Adrenal gland (tissue), 12 donors: ENCODE data around the gene ZFYVE1. TPM values are rescaled to one million over a fixed set of nuclear protein-coding genes. Genes with fewer than 3 reads are reported as not detected.
A peak's percentile ranks its signal among the peaks of the same experiment; 100 is the strongest.

Source experiments
- DNase-seq, 7 donors: peaks; one replicate each; pipeline ENCODE4 v3.0.0-alpha.2; 2019 to 2020
- H3K27ac ChIP-seq, 5 donors: fragments of 200-600 bp; sonication (generic) in 4 of 5; 1 replicate in 3 of 5; 2 replicates in 2 of 5; pipeline versions ENCODE4 v1.5.1 to v1.8.0; 2016 to 2020; ENCODE audit warnings: mild to moderate bottlenecking in 1 of 5
- H3K27me3 ChIP-seq: fragments of 200-600 bp; 2 replicates; pipeline ENCODE4 v1.8.0; 2021
- H3K36me3 ChIP-seq, 2 donors: fragments of 200-600 bp; replicated peaks in 1 of 2; 1 replicate in 1 of 2; 2 replicates in 1 of 2; pipeline versions ENCODE4 v1.5.1 to v1.8.0; 2018 to 2022
- H3K4me1 ChIP-seq, 2 donors: fragments of 200-600 bp; replicated peaks in 1 of 2; 1 replicate in 1 of 2; 2 replicates in 1 of 2; pipeline versions ENCODE4 v1.5.1 to v1.8.0; 2018 to 2021
- H3K4me3 ChIP-seq, 4 donors: fragments of 200-600 bp; sonication (generic) in 3 of 4; one replicate each; pipeline ENCODE4 v1.5.1; 2016 to 2018
- H3K9me3 ChIP-seq, 3 donors: fragments of 200-600 bp; sonication (generic) in 1 of 3; replicated peaks in 1 of 3; 1 replicate in 2 of 3; 2 replicates in 1 of 3; pipeline versions ENCODE4 v1.5.1 to v1.8.0; 2016 to 2021
- POLR2A ChIP-seq, 2 donors: fragments of 450-650 bp; IDR thresholded peaks; one replicate each; pipeline ENCODE4 v1.6.1; 2017; ENCODE audit warnings: antibody characterized with exemption in 2 of 2, mild to moderate bottlenecking in 2 of 2, moderate library complexity in 1 of 2
- WGBS, 4 donors: extraction: QIAGEN DNeasy Blood & Tissue Kit in 2 of 4; methylation state at CpG; one replicate each; pipeline versions ENCODE4 v1.1.5 to v1.1.7; 2013 to 2017; 5-methylcytosine and 5-hydroxymethylcytosine counted together
- intact Hi-C, 2 donors: fragments of 100-400 bp; cut with DNase I; formaldehyde crosslinking; loops; one replicate each; pipeline versions ENCODE4 v1.14.1 to v1.15.0; 2022 to 2023
- polyA plus RNA-seq, 3 donors: library from polyadenylated mRNA; stranded (reverse); fragments of 200-250 nt in 2 of 3; fragments of 350-450 nt in 1 of 3; fragmentation: Illumina TruSeq in 1 of 3; extraction: RNeasy Lipid Tissue Mini Kit (QIAGEN cat#74804) in 1 of 3; gene quantifications; one replicate each; pipeline ENCODE4 v1.2.3, GENCODE V29; 2013 to 2014
- total RNA-seq, 9 donors: library from RNA; depleted of rRNA in 4 of 9; stranded (reverse); fragments of >200 nt in 4 of 9; fragments of 120-200 nt in 1 of 9; fragmentation: NEBNext Ultra II Directional in 1 of 9; extraction: Animal tissue kit (Norgen Biotek cat#: 25700) in 1 of 9; gene quantifications; one replicate each; pipeline versions ENCODE4 v1.1.0 to v1.2.4, GENCODE V29; 2013 to 2023
- TF ChIP-seq, protein P1 (sequence below), 6 experiments: fragments of 450-650 bp in 4 of 6; fragments of 200-600 bp in 2 of 6; sonication (generic) in 1 of 6; IDR thresholded peaks; 1 replicate in 5 of 6; 2 replicates in 1 of 6; pipeline versions ENCODE4 v1.5.1 to v1.8.0; 2016 to 2021; ENCODE audit warnings: antibody characterized with exemption in 6 of 6, mild to moderate bottlenecking in 2 of 6, moderate library complexity in 1 of 6
- donor health status: healthy with polysubstance abuse.
- donor health status: Bipolar disorder and iron deficiency.
- donor health status: DM: yes; HTN: yes; CAD: no.
- donor health status: DM: no; HTN: no; CAD: no.
- donor health status: DM: no; HTN: no; CAD: no.
- donor health status: DM: yes; HTN: yes; CAD: no.

The ZFYVE1 gene
- total and polyA plus RNA-seq, 12 donors: 8.2 to 41.3 (median 26.5) TPM

DNA sequence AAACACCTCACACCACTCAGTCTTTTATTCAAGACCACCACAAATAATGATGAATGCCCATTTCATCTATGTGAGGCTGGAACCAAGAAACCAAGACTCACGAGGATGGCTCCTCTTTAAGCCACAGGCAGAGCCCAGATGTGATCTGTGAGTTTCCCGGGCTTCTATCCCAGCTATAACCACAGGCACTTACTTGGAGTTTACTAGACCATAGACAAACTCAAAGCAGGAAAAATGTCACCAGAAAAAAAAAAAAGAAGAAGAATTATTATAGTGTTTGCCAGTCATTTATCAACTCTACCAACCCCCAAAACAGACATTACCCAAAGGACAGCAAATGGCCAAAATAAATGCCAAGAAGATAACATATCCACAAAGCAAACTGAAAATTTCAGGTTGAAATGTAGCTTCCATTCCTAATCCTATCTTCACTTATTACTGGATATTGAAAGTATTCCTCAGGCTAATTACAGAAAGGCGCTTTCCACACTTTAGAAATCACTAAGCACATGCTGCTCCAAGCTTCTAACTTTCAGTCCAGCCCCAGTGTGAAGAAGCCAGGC is 44.7 kb downstream of the ZFYVE1 start:
- H3K27me3 ChIP-seq: no peaks in the 10 kb centered on the region
- H3K27ac ChIP-seq: no peak overlapping the region
- DNase-seq: no peak
- TF ChIP-seq POLR2A (IDR thresholded peaks at IDR 0.05): no peak
- TF ChIP-seq, protein P1, sequence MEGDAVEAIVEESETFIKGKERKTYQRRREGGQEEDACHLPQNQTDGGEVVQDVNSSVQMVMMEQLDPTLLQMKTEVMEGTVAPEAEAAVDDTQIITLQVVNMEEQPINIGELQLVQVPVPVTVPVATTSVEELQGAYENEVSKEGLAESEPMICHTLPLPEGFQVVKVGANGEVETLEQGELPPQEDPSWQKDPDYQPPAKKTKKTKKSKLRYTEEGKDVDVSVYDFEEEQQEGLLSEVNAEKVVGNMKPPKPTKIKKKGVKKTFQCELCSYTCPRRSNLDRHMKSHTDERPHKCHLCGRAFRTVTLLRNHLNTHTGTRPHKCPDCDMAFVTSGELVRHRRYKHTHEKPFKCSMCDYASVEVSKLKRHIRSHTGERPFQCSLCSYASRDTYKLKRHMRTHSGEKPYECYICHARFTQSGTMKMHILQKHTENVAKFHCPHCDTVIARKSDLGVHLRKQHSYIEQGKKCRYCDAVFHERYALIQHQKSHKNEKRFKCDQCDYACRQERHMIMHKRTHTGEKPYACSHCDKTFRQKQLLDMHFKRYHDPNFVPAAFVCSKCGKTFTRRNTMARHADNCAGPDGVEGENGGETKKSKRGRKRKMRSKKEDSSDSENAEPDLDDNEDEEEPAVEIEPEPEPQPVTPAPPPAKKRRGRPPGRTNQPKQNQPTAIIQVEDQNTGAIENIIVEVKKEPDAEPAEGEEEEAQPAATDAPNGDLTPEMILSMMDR (IDR thresholded peaks at IDR 0.05): no peak
- peaks cover 4 to 7% of the 10 kb centered on the region in 2 donors for H3K4me1 ChIP-seq
- intact Hi-C loops: no loop called here
- peaks cover 0 to 39% of the 10 kb centered on the region in 2 donors for H3K36me3 ChIP-seq
- no peak overlapping the region for H3K4me3 ChIP-seq
- WGBS, 4 donors: 63 to 90% (median 74%) methylated on average over 3 of the region's 3 CpGs
- no peaks in the 10 kb centered on the region for H3K9me3 ChIP-seq

DNA sequence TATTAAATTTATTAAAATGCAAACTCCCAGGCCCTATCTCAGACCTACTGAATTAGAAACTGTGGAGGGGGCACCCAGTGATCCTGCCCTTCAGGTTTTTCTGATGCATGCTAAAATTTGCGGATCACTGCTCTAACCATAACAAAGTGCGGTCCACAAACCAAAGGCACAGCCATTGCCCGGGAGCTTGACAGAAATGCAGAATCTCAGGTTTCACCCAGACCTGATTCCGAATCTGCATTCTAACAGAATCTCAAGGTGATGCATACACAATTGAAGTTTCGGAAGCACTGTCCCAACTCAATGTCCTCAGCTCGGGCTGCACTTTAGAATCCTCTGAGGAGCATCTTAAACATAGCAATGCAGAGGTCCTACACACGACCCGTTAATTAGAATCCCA is 46.0 kb downstream of the ZFYVE1 start:
- intact Hi-C loops: no loop called here
- no peak for DNase-seq
- H3K27ac ChIP-seq: no peak overlapping the region
- no peak for TF ChIP-seq POLR2A (IDR thresholded peaks at IDR 0.05)
- H3K9me3 ChIP-seq: no peaks in the 10 kb centered on the region
- peaks cover 4 to 7% of the 10 kb centered on the region in 2 donors for H3K4me1 ChIP-seq
- H3K27me3 ChIP-seq: no peaks in the 10 kb centered on the region
- peaks cover 0 to 45% of the 10 kb centered on the region in 2 donors for H3K36me3 ChIP-seq
- H3K4me3 ChIP-seq: no peak overlapping the region
- WGBS, 4 donors: 84 to 98% (median 94%) methylated on average over 8 of the region's 8 CpGs

DNA sequence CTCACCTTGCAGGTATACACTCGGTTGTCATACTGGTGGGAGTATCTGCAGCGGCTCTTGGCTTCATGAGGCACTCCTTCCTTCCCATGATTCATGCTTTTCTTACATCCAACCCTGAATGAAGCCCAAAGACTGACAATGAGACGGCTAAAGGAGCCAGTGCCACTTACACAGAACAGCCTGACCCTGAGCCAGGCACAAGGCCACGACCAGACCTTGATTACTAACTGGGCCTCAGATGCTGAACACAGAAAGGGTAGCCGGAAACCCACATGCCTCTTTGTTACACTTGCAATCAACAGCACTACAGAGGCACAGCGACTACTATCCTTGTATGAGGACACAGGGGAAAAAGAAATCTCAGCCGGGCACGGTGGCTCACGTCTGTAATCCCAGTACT is 48.0 kb downstream of the ZFYVE1 start:
- intact Hi-C loops: no loop called here
- Histone ChIP-seq H3K27ac (peak overlapping the region in 2 of 5 donors; percentile 30 to 59), H3K36me3 (peaks cover 0 to 65% of the 10 kb centered on the region in 2 donors), H3K4me3 (no peak overlapping the region), H3K27me3 (no peaks in the 10 kb centered on the region), H3K4me1 (peaks cover 4 to 7% of the 10 kb centered on the region in 2 donors), H3K9me3 (no peaks in the 10 kb centered on the region)
- no peak for TF ChIP-seq POLR2A (IDR thresholded peaks at IDR 0.05)
- TF ChIP-seq, protein P1 (IDR thresholded peaks at IDR 0.05): no peak
- DNase-seq: peak in 6 of 7 donors; percentile 57 to 72 (median 66)
- 38 to 63% (median 49%) methylated on average over 8 to 9 of the region's 9 CpGs for WGBS, 4 donors

DNA sequence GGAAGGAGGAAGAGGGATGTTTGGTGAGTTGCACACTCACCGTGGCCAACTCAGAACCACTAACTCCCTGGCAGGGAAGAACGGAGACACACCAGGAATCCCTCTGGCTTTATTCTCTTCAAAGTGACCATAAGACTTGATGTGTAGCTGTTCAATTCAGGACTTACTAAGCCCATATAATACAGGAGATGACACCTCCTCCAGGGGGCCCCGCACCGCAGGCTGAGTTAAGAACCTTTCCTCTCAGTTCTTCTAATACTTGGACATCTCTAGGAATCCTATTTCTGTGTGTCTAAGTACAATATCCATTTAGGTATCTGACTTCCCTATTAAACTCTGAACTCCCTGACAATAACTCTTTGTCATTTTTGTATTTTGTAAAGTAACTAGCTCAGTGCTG is 51.1 kb downstream of the ZFYVE1 start:
- Histone ChIP-seq H3K27me3 (no peaks in the 10 kb centered on the region), H3K27ac (no peak overlapping the region), H3K4me1 (peaks cover 4 to 7% of the 10 kb centered on the region in 2 donors), H3K9me3 (no peaks in the 10 kb centered on the region), H3K4me3 (no peak overlapping the region), H3K36me3 (peaks cover 0 to 87% of the 10 kb centered on the region in 2 donors)
- intact Hi-C loops: no loop called here
- TF ChIP-seq POLR2A (IDR thresholded peaks at IDR 0.05): no peak
- TF ChIP-seq, protein P1 (IDR thresholded peaks at IDR 0.05): no peak
- 85 to 97% (median 92%) methylated on average over 4 of the region's 4 CpGs for WGBS, 4 donors
- DNase-seq: no peak

DNA sequence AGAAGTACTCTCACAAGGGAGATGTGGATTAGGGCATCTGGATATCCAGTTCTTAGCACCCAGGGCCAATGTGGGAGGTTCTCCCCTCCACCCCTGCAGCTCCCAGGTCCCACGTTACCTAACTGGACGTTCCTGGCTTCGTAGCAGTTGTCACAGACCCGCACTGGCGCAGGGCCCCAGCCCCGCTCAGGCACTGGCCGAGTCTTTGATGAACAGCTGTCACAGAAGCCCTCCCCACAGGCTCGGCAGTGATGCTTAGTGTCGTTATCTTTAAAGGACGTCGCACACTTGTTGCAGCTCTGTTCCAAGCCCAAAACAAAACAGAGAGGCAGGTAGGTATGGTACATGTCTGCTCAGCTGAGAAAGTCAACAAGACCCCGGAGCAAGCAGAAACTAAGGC is 52.2 kb downstream of the ZFYVE1 start:
- TF ChIP-seq POLR2A (IDR thresholded peaks at IDR 0.05): no peak
- TF ChIP-seq, protein P1 (IDR thresholded peaks at IDR 0.05): no peak
- H3K36me3 ChIP-seq: peaks cover 0 to 87% of the 10 kb centered on the region in 2 donors
- intact Hi-C loops: no loop called here
- no peak overlapping the region for H3K27ac ChIP-seq
- peaks cover 4 to 7% of the 10 kb centered on the region in 2 donors for H3K4me1 ChIP-seq
- 86 to 93% (median 91%) methylated on average over 11 to 12 of the region's 12 CpGs for WGBS, 4 donors
- no peaks in the 10 kb centered on the region for H3K27me3 ChIP-seq
- H3K4me3 ChIP-seq: no peak overlapping the region
- no peaks in the 10 kb centered on the region for H3K9me3 ChIP-seq
- no peak for DNase-seq
